VCaP (cell line): ENCODE data around the gene LRWD1.
"Not testable (repeated sequence)": the region's sequence is repeated elsewhere in the genome, so short reads cannot be mapped to it uniquely, and the experiment has no call there.

Source experiments
- H3K27ac ChIP-seq: fragments of 450-650 bp; 2 replicates; pipeline ENCODE4 v1.5.1; 2017
- TF ChIP-seq, protein P1 (sequence below): fragments of 450-650 bp; conservative IDR thresholded peaks from 2 replicates; pipeline ENCODE4 v1.5.1; 2017; ENCODE audit warnings: mild to moderate bottlenecking, moderate library complexity

Gene LRWD1

DNA sequence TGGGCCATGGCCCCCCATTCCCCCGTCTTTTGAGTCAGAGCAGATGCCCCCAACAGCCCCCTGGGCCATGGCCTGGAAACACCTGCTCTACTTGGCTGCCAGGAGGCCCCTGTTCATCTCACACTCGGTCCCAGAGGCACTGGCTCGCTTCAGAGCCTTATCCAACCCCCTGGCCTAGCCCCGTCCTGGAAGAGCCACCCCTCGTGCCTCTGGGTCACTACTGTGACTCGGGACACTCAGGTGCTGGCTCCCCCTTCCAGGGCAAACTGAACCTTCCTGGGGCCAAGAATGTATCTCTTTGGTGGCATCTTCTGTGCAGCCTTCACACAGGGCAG is 7.0 kb downstream of the LRWD1 start:
- no peak overlapping the region for H3K27ac ChIP-seq
- TF ChIP-seq, protein P1, sequence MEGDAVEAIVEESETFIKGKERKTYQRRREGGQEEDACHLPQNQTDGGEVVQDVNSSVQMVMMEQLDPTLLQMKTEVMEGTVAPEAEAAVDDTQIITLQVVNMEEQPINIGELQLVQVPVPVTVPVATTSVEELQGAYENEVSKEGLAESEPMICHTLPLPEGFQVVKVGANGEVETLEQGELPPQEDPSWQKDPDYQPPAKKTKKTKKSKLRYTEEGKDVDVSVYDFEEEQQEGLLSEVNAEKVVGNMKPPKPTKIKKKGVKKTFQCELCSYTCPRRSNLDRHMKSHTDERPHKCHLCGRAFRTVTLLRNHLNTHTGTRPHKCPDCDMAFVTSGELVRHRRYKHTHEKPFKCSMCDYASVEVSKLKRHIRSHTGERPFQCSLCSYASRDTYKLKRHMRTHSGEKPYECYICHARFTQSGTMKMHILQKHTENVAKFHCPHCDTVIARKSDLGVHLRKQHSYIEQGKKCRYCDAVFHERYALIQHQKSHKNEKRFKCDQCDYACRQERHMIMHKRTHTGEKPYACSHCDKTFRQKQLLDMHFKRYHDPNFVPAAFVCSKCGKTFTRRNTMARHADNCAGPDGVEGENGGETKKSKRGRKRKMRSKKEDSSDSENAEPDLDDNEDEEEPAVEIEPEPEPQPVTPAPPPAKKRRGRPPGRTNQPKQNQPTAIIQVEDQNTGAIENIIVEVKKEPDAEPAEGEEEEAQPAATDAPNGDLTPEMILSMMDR: no peak

DNA sequence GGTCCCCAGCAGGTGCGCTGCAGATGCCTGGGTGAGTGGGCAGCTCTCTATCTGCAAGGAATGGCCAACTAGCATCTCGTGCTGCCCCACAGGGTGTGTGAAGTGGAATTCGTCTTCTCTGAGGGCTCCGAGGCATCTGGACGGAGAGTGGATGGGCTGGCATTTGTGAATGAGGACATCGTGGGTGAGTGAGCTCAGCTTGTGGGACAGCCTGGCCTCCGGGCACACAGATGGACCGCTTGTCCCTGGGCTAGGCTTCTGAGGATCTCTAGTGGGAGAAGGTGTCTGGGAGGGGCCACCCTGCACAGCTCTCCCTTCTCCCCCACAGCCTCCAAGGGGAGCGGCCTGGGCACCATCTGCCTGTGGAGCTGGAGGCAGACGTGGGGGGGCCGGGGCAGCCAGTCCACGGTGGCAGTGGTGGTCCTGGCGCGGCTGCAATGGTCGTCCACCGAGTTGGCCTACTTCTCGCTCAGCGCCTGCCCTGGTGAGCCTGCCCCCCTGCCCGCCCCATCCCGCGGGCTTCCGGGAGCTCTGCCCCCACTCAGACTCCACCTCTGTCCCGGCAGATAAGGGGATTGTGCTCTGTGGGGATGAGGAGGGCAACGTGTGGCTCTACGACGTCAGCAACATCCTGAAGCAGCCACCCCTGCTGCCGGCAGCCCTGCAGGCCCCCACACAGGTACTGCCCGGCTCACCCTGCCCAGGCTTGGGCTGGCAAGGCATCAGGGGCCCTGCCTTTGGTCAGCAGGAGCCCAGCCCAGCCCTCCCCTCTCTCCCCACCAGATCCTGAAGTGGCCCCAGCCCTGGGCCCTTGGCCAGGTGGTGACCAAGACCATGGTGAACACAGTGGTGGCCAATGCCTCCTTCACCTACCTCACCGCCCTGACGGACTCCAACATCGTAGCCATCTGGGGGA is 7.6 kb downstream of the LRWD1 start:
- no peak overlapping the region for H3K27ac ChIP-seq
- TF ChIP-seq, protein P1: no peak

DNA sequence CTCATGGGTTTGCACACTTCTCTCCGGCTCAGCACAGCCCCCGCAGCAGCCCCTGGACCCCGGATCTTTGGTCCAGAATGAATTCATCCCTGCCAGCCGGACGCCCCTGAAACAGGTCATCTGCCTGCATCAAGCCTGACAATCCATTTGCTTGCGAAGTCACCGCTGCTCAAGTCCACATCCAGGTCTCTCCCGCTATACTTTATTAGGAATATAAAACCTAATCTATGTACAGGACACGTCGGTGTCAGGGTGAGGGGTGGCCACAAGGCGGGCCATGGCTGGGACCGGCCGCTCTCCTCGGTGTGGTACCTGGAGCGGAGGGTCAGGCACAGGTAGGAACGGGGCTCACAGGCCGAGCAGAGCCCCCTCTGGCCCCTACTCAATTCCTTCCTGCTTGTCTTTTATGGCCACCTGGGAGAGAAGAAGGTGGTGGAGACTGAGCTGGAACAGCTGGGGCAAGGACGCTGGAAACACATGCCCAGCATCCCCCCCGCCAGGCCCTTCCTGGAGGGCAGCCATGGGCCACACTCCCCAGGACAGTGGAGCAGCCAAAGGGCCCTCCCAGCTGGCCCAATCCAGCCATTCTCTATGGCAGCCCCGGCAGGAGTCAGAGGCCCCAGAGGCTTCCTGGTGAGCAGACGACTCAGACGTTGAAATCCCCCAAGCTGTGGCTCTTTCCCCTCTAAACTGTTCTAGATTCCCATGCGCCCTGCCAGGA is 8.6 kb downstream of the LRWD1 start:
- H3K27ac ChIP-seq: no peak overlapping the region
- TF ChIP-seq, protein P1: no peak

DNA sequence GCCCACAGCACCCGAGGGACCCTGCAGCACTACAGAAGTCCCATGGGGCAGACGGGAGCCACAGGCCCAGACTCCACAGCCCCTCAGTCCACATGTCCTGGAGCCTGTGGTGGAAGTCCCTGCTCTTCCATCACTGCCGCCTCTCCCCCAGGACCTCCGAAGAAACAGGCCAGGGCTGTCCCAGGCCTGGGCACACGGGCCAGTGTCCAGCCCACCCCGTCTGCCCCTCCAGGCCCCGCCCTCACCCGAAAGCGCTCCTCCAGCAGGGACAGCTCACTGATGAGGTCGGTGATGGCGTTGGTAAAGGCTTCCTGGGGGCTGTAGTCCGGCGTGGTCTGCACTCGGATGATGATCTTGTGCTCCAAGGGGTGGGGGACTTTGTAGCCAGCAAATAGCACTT is 9.3 kb downstream of the LRWD1 start:
- not testable (repeated sequence) for H3K27ac ChIP-seq

DNA sequence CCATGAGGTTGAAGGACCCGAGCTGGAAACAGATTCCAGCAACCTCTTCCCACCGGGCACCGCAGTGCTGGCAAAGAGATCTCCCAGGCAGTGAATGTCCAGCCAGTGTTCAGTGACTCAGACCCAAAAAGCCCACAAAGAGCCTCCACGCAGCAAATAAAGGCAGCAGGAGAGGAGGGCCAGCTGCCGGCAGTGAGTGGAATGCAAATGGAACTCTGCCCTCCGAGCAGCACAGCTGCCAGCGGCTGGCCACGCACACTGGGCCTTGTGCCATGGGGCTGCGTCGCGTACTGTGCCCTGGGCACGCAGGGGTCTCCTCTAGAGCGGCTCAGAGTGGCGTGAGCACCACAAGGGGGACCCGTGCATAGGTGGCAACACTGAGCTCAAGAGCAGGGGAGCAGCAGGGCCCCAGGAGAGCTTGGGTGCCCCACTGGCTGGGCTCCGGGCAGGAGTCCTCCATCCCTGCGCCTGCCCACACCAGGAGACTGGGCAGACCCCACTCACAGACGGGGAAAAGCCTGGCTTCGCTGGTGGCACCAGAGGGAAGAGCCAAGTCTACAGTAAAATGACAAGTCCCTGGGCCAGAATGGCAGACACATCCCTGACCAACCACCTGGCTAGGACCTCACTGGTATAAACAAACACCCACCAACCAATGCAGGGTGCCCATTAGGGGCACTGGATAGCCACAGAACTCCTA is 10.1 kb downstream of the LRWD1 start:
- not testable (repeated sequence) for H3K27ac ChIP-seq

DNA sequence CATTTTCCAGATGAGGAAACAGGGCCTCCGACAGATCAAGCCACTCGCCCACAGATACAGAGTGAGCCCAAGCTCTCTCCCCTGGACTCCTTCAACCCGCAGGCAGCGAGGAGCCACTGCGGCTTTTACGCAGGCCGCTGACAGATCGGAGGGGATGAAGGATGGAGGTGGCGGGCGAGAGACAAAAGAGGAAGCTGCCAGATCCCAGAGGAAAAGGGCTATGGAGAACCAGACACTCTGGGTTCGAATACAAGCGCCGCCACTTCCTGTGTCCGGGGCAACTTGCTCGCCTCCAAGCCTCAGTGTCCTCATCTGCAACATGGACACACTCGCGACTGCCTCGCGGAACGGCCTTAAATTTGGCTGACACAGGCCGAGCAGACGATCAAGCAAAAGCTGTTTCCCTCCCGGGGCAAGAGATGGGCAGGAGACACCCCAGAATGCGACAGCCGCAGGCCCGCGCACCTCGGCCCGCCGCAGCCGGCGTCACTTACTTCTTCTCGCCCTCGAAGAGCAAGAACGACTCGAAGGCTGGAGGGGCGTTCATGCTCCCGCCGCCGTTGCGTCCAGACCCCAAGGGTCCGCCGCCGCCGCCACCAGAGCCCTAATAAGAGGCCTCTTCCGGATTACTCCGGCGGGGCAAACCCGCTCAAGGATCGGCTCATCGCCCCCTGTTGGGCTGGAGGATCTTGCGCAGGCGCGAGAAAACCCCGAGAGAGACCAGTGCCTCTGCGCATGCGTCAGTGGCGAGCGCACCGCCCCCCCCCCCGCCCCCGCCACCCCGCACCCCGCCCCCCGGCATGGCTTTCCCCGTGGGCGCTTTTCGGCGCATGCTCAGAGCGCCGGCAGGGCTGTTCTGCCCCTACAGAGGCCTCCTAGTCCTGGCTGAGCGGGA is 13.8 kb downstream of the LRWD1 start, which contains the start of gene POLR2J:
Gene POLR2J, minus strand, starts transcription at position 609 of the 895 bp plus-strand sequence. Its CDS starts 62 bp downstream, at position 547.
- not testable (repeated sequence) for H3K27ac ChIP-seq

DNA sequence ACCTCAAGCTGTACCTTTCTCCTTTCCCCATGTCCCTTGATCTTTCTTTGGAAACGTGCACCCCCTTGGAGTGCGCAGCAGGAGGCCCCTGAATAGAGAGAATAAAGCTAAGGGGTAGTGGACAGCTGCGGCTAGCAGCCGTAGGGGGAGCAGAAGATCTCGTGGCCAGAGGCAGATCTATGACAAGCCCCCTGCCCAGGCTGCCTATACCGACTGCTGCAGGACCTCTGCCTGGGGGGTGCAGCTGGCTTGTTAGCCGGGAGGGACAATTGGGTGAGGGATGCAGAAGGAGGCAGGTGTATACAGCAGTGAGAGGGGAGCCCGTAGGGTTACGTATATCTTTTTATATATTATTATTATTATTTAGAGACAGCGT is 14.4 kb downstream of the LRWD1 start:
- not testable (repeated sequence) for H3K27ac ChIP-seq

DNA sequence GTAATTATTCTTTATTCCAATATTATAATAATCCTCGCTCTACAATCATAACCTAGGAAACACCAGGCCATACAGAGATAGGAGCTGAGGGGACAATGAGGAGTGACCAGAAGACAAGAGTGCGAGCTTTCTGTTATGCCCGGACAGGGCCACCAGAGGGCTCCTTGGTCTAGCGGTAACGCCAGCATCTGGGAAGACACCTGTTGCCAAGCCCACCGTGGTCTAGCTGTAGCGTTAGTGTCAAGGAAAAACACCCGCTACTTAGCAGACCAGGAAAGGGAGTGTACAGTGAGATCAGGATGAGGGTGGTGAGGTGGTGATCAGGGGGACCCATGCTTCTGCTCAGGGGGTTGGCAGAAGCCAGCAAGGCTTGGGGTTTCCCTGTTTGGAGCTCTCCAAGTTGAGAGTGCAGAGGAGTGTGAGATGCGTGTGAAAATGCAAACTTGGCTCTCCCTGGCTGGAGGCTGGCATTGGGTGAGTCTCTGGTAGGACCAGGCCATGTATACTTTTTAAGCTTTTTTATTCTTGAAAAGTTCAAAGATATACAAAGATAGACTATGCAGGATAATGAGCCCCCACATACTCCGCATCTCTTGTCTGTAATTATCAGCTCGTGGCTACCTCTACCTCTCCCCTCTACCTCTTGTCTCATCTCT is 15.3 kb downstream of the LRWD1 start:
- TF ChIP-seq, protein P1: peak; percentile 81
- H3K27ac ChIP-seq: not testable (repeated sequence)

DNA sequence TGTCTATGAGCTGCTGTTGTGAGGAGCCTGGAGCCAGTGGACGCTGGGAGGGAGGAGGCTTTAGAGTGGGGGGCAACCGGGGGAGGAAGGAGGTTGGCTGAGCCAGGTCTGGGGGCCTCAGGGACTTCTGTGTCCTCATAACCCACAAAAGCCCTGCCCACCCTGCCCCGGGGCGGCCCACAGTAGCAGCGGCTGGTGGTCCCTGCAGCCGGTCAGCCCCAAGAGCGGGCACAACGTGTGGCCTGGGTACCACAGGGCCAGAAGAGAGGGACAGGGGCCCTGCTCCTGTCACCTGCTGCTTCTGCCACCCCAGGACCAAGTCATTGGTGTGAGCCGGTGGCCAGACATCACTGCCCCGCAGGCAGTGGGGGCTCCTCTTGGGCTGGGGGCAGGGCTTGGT is 17.2 kb downstream of the LRWD1 start:
- H3K27ac ChIP-seq: not testable (repeated sequence)

DNA sequence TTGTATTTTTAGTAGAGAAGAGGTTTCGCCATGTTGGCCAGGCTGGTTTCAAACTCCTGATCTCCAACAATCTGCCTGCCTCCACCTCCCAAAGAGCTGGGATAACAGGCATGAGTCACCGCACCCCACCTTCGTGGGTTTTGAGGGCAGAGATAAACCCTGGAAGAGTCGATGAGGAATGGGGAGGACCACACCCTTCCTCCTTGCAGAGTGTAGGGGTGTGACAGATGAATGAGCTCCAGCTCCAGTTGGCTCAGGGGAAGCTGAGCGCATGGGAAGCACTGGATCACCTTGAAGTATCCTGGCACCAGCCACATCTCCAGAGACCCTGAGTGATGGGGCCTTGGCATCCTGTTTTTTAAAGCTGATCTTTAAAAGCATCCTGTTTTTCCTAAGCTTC is 19.5 kb downstream of the LRWD1 start:
- H3K27ac ChIP-seq: not testable (repeated sequence)

DNA sequence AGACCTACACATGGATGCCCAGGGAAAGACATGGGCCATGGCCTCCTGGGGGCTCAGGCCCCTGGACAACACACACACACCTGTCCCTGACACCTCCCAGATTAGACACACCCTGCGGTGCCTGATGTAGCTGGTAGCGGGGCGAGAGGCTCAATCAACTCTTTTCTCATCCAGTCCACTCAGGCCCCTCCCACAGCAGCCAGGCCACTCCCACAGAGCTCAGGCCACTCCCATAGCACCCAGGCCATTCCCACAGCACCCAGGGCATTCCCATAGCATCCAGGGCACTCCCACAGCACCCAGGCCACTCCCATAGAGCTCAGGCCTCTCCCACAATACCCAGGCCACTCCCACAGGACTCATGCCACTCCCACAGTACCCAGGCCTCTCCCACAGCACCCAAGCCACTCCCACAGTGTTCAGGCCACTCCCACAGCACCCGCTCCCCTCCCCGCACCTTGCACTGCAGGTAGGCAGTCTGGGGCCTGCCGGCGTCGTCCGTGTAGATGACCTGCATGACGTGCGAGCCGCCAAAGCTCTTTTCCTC is 25.8 kb downstream of the LRWD1 start:
- not testable (repeated sequence) for H3K27ac ChIP-seq

DNA sequence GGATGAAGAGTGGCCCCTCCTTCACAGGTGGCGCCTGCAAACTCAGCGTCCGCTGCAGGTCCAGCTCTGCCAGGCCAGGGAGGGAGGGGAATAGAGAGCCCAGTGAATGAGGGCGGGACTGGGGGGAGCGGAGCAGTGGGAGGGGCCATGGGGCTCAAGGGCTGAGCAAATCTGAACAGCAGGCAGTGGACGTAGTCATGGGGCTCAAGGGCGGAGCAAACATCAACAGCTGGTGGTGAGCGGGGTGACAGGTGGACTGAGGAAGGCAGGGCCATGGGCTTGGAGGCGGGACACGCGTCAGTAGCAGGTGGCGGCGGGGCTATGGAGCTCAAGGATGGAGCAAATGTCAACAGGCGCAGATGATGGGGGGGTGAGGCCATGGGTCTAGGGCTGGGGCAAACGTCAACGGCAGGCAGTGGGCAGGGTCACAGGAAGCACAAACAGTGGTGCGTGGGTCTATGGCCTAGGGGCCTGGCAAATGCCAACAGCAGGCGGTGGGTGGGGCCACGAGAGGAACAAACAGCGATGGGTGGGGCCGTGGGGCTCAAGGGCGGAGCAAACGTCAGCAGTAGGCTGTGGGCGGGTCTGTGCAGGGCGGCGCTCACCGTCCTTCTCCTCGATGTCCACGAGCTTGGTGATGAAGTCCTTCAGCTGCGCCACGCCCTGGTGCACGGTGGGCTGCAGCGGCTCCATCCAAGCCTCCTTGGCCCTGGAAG is 28.6 kb downstream of the LRWD1 start:
- H3K27ac ChIP-seq: not testable (repeated sequence)

DNA sequence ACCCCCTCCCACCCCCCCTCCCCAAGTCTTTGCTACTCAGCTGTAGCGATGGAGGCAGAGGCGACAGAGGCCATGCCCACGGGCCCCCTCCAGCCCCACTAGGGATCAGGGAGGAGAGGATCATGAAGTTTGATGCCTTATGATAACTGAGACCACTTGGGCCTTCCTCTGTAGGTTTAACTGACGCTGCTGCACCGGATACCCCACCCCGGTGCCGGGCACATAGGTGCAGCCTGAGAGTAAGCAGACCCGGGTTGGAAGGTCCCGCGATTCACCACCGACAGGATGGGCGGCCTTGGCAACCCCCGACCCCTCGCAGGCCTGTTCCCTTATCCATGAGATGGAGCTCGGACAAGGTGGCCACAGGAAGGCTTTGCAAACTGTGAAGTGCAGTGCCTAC is 29.2 kb downstream of the LRWD1 start:
- not testable (repeated sequence) for H3K27ac ChIP-seq
